ENCODE results near the gene UBE2G2.

Gene UBE2G2

DNA sequence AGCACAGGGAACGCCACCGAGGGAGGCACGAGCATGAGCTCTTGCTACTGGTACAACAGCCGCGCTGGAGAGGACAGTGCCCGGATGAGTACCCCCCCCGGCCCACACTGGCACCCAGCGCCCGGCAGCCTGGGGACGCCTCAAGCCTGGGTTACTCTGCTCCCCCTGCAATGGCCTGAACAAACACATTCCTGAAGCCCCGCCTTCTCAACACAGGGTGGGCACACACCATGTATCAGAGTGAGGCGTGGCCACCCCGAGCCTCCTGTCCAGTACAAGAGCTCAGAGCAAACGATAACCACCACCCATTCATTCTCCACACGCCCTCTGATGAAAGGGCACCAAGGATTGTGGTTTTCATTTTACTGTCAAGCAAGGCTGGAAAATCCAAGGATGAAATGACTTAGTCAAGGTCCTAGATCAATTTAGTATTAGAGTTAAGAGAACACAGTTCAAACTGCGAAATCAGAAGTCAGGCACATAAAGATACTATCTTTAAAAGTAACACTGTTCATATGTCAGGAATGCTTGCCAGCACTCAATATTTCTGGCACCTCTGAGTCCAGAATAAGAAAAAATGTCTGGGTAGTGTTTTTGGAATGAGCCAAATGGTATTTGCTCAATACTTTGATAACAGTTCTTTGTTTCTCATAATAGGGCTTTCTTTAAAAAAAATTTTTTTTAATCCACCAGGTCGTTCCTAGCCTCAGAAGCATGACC is 22.0 kb downstream of the UBE2G2 start:
- H3K4me3 ChIP-seq (ENCODE audit: low read depth, low read length) = no peak overlapping the region
- DNase-seq (ENCODE audit: low read depth, low spot score) = no peak
- ChIA-PET CTCF (interaction anchor here (6.7 kb wide), 1 partner anchor 14 kb away, joined by 66 read pairs; no protein-coding TSS in a partner anchor), POLR2A (interaction anchor here (0.7 kb wide), 1 partner anchor 26 kb away, joined by 3 read pairs; no protein-coding TSS in a partner anchor)
- TF ChIP-seq, protein P1, sequence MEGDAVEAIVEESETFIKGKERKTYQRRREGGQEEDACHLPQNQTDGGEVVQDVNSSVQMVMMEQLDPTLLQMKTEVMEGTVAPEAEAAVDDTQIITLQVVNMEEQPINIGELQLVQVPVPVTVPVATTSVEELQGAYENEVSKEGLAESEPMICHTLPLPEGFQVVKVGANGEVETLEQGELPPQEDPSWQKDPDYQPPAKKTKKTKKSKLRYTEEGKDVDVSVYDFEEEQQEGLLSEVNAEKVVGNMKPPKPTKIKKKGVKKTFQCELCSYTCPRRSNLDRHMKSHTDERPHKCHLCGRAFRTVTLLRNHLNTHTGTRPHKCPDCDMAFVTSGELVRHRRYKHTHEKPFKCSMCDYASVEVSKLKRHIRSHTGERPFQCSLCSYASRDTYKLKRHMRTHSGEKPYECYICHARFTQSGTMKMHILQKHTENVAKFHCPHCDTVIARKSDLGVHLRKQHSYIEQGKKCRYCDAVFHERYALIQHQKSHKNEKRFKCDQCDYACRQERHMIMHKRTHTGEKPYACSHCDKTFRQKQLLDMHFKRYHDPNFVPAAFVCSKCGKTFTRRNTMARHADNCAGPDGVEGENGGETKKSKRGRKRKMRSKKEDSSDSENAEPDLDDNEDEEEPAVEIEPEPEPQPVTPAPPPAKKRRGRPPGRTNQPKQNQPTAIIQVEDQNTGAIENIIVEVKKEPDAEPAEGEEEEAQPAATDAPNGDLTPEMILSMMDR (IDR thresholded peaks at IDR 0.05; ENCODE audit: insufficient read depth, low read length, missing control alignments) = no peak

GRCh38 chr21:44778983-44779382 is 22.6 kb downstream of the UBE2G2 start:
- TF ChIP-seq, protein P1 (IDR thresholded peaks at IDR 0.05; ENCODE audit: insufficient read depth, low read length, missing control alignments) = no peak
- H3K4me3 ChIP-seq (ENCODE audit: low read depth, low read length) = no peak overlapping the region
- DNase-seq (ENCODE audit: low read depth, low spot score) = no peak
- POLR2A ChIA-PET = interaction anchor here (0.7 kb wide), 1 partner anchor 26 kb away, joined by 3 read pairs; no protein-coding TSS in a partner anchor
- CTCF ChIA-PET = interaction anchor here (6.7 kb wide), 1 partner anchor 15 kb away, joined by 66 read pairs; no protein-coding TSS in a partner anchor

- ChIA-PET POLR2A (no interaction called here), CTCF (interaction anchor here (6.7 kb wide), 1 partner anchor 15 kb away, joined by 66 read pairs; no protein-coding TSS in a partner anchor)
- DNase-seq (ENCODE audit: low read depth, low spot score) = no peak
- TF ChIP-seq, protein P1 (IDR thresholded peaks at IDR 0.05; ENCODE audit: insufficient read depth, low read length, missing control alignments) = no peak
- no peak overlapping the region for H3K4me3 ChIP-seq (ENCODE audit: low read depth, low read length)
These were observed 23.1 kb downstream of the UBE2G2 start for GRCh38 chr21:44778499-44778911.

GRCh38 chr21:44778094-44778493 is 23.5 kb downstream of the UBE2G2 start:
- H3K4me3 ChIP-seq (ENCODE audit: low read depth, low read length) = no peak overlapping the region
- CTCF ChIA-PET = no interaction called here
- POLR2A ChIA-PET = no interaction called here
- DNase-seq (ENCODE audit: low read depth, low spot score) = no peak
- TF ChIP-seq, protein P1 (IDR thresholded peaks at IDR 0.05; ENCODE audit: insufficient read depth, low read length, missing control alignments) = no peak

DNA sequence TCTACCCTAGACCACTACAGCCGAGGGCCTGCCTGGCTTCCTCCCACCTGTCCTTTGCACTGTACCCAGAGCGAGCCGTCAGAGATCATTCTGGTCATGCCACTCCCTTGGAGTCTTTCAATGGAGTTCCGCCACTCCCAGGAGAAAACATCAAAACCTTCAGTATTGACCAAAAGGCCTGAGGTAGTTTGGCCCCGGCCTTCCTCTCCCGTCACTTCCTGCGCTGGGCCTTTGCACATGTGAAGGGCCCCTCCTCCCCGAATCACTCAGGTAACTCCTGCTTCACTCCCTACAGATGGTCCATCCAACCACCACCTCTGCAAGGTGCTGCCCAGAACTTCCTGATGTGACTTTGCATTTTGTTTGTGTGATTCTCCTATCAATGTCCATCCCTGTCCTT is 26.6 kb downstream of the UBE2G2 start:
- TF ChIP-seq, protein P1 (IDR thresholded peaks at IDR 0.05; ENCODE audit: insufficient read depth, low read length, missing control alignments) = no peak
- H3K4me3 ChIP-seq (ENCODE audit: low read depth, low read length) = no peak overlapping the region

GRCh38 chr21:44773291-44773932 is 28.2 kb downstream of the UBE2G2 start:
- TF ChIP-seq, protein P1 (IDR thresholded peaks at IDR 0.05; ENCODE audit: insufficient read depth, low read length, missing control alignments) = no peak
- CTCF ChIA-PET = interaction anchor here (1.2 to 3.9 kb wide), 2 partner anchors 10 to 20 kb away, joined by 3 to 21 read pairs; no protein-coding TSS in a partner anchor
- POLR2A ChIA-PET = no interaction called here
- DNase-seq (ENCODE audit: low read depth, low spot score) = no peak
- H3K4me3 ChIP-seq (ENCODE audit: low read depth, low read length) = no peak overlapping the region

More for the DNA sequence above, 26.6 kb downstream of the UBE2G2 start:
- ChIA-PET POLR2A (no interaction called here), CTCF (interaction anchor here (1.1 to 3.9 kb wide), 4 partner anchors 8 to 25 kb away, joined by 3 to 21 read pairs (median 4); no protein-coding TSS in a partner anchor)
- DNase-seq (ENCODE audit: low read depth, low spot score) = no peak

All from AG04449 (cell line).